Activated naive CD8-positive, alpha-beta T cell treated with anti-CD3 and anti-CD28 coated beads for 36 hours (primary cell): ENCODE data around the gene PARN. TPM values are rescaled to one million over a fixed set of nuclear protein-coding genes. Genes with fewer than 3 reads are reported as not detected.
"Not testable (repeated sequence)": the region's sequence is repeated elsewhere in the genome, so short reads cannot be mapped to it uniquely, and the experiment has no call there.

ENCODE experiments used
- DNase-seq: peaks from one replicate; pipeline ENCODE4 v3.0.0; 2021
- H3K27ac Mint-ChIP-seq: one replicate; pipeline ENCODE4 v1.8.0; 2022; ENCODE audit warnings: mild to moderate bottlenecking, moderate library complexity, mixed read lengths
- H3K27me3 Mint-ChIP-seq: one replicate; pipeline ENCODE4 v1.8.0; 2022; ENCODE audit warnings: mild to moderate bottlenecking, mixed read lengths
- H3K36me3 Mint-ChIP-seq: one replicate; pipeline ENCODE4 v1.8.0; 2021; ENCODE audit warnings: mild to moderate bottlenecking, mixed read lengths
- H3K4me1 Mint-ChIP-seq: one replicate; pipeline ENCODE4 v1.8.0; 2021; ENCODE audit warnings: mixed read lengths
- H3K4me3 Mint-ChIP-seq: one replicate; pipeline ENCODE4 v1.8.0; 2022; ENCODE audit warnings: mild to moderate bottlenecking, moderate library complexity, mixed read lengths
- H3K9me3 Mint-ChIP-seq: one replicate; pipeline ENCODE4 v1.8.0; 2022; ENCODE audit warnings: mixed read lengths
- total RNA-seq, 2 experiments: library from RNA; stranded (reverse); gene quantifications; one replicate each; pipeline ENCODE4 v1.2.3, GENCODE V29; 2021

The PARN gene
- total RNA-seq, 2 experiments from 2014 or later: 50.8 to 50.9 TPM

DNA sequence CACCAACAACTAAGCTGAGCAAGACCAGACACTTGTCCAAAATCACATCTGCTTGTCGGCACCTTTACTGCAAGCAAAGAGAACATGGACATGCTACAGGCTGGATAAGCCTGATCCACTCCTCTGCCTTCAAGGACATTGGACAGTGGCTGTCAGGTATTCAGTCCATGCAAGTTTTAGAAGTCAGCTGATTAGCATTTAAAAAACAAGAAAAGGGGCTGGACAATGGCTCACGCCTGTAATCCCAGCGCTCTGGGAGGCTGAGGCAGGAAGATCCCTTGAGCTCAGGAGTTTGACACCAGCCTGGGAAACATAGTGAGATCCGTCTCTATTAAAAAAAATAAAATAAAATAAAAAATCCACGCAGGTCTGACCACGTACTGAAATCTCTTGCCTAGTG lies 20.3 kb downstream of the PARN start:
- H3K27ac Mint-ChIP-seq: no peak overlapping the region
- H3K9me3 Mint-ChIP-seq: no peaks in the 10 kb centered on the region
- no peak for DNase-seq
- H3K27me3 Mint-ChIP-seq: no peaks in the 10 kb centered on the region
- H3K36me3 Mint-ChIP-seq: peaks cover 19% of the 10 kb centered on the region
- no peak overlapping the region for H3K4me3 Mint-ChIP-seq
- H3K4me1 Mint-ChIP-seq: no peaks in the 10 kb centered on the region

- no peaks in the 10 kb centered on the region for H3K9me3 Mint-ChIP-seq
- H3K27ac Mint-ChIP-seq: no peak overlapping the region
- H3K27me3 Mint-ChIP-seq: no peaks in the 10 kb centered on the region
- H3K4me3 Mint-ChIP-seq: no peak overlapping the region
- H3K4me1 Mint-ChIP-seq: peaks cover 1% of the 10 kb centered on the region
- H3K36me3 Mint-ChIP-seq: peaks cover 23% of the 10 kb centered on the region
- no peak for DNase-seq
Measured at GRCh38 chr16:14608604-14609003, 21.5 kb downstream of the PARN start.

DNA sequence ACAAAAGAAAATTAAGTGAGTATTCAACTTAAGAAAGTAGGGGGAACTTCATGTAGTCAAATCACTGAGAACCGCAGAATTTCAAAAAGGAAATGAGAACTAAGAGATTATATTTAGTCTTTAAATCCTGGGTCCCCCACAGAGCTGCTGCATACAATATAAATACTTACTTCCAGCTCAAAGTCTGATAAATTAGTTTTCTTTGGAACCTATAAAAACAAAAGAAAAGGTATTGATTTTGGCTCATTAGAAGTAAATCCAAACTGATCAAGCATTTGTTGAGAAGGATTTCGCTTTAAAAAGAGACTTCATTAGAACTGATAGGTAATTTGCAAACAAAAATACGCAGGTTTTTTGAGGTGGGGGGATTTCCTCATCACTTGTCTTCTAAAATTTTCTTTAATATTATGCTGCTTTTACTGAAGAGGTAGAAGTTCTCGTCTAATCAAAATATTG lies 21.9 kb downstream of the PARN start:
- DNase-seq: no peak
- no peaks in the 10 kb centered on the region for H3K27me3 Mint-ChIP-seq
- H3K27ac Mint-ChIP-seq: no peak overlapping the region
- peaks cover 24% of the 10 kb centered on the region for H3K36me3 Mint-ChIP-seq
- no peaks in the 10 kb centered on the region for H3K9me3 Mint-ChIP-seq
- peaks cover 1% of the 10 kb centered on the region for H3K4me1 Mint-ChIP-seq
- H3K4me3 Mint-ChIP-seq: no peak overlapping the region

GRCh38 chr16:14606102-14606501 lies 24.0 kb downstream of the PARN start:
- Mint-ChIP-seq H3K27me3 (no peaks in the 10 kb centered on the region), H3K4me3 (no peak overlapping the region), H3K9me3 (no peaks in the 10 kb centered on the region), H3K4me1 (peaks cover 1% of the 10 kb centered on the region), H3K27ac (no peak overlapping the region), H3K36me3 (peaks cover 30% of the 10 kb centered on the region)
- DNase-seq: no peak

DNA sequence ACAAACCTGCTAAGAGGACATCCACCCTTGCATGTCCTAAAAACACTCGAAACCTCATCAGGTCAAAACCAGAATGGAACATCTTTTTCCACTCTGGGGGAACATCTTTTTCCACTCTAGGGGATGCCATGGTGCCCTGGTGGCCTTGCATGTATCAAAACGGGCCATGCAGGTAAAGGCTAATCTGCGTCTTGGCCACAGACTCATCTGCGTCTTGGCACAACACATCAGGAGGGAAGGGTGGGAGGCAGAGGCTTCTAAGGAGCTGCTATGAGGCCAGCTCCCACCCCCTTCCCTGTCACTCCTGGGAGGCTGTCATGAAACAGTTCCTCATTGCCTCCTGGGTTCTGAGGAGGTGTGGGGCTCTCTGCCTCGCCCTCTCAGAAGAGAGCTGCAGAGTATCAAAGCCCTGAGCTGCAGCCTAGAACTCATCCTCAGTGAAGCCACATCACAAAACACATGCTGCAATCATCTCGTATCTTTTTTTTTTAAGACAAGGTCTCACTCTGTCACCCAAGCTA lies 27.6 kb downstream of the PARN start:
- Mint-ChIP-seq H3K4me3 (no peak overlapping the region), H3K27ac (no peak overlapping the region), H3K36me3 (peaks cover 35% of the 10 kb centered on the region), H3K4me1 (peaks cover 1% of the 10 kb centered on the region), H3K27me3 (no peaks in the 10 kb centered on the region), H3K9me3 (no peaks in the 10 kb centered on the region)
- DNase-seq: no peak

DNA sequence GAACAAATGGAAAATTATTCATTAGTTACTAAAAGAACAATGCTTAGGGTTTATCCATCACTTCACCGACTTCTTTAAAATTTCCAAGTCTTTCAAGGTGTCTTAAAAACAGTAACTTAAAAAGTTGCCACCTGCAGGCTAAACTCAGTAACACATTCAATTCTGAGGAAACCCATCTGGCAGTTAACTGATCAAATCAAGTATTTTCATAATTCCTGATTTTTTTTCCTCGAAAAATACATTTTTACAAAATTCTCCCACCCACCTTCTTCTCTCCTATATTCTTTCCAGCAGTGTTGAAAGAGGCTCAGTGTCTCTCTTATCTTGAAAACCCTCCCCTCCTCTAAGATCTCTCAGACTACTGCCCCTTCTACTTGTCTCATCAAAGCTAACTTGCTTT lies 29.9 kb downstream of the PARN start:
- Mint-ChIP-seq H3K27ac (no peak overlapping the region), H3K4me3 (no peak overlapping the region), H3K4me1 (peaks cover 1% of the 10 kb centered on the region), H3K27me3 (no peaks in the 10 kb centered on the region), H3K9me3 (no peaks in the 10 kb centered on the region), H3K36me3 (peaks cover 36% of the 10 kb centered on the region)
- DNase-seq: no peak

- no peak for DNase-seq
- Mint-ChIP-seq H3K27ac (peak overlapping the region; percentile 23), H3K27me3 (no peaks in the 10 kb centered on the region), H3K4me1 (no peaks in the 10 kb centered on the region), H3K4me3 (no peak overlapping the region), H3K9me3 (no peaks in the 10 kb centered on the region), H3K36me3 (peaks cover 24% of the 10 kb centered on the region)
Measured at GRCh38 chr16:14586637-14587305, 43.3 kb downstream of the PARN start.

DNA sequence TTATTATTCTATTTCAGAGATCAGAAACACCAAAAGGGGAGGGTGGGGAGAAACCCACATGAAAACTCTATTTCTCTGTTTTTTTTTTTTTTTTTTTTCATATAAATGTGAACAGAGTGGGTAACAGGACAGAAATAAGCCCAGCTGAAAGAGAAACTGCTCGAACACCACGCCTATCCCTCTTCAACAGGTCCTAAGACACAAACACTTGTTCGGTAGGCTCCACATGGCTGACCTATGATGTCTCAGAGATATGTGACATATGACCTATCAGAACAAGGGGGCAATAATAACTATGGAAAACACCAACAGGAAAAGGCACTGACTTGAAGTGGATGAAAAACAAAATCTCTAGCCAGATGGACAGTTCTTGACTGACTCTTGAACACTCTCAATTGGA lies 44.8 kb downstream of the PARN start:
- Mint-ChIP-seq H3K27ac (no peak overlapping the region), H3K4me3 (no peak overlapping the region), H3K9me3 (no peaks in the 10 kb centered on the region), H3K36me3 (peaks cover 24% of the 10 kb centered on the region), H3K27me3 (no peaks in the 10 kb centered on the region), H3K4me1 (peaks cover 1% of the 10 kb centered on the region)
- DNase-seq: no peak

DNA sequence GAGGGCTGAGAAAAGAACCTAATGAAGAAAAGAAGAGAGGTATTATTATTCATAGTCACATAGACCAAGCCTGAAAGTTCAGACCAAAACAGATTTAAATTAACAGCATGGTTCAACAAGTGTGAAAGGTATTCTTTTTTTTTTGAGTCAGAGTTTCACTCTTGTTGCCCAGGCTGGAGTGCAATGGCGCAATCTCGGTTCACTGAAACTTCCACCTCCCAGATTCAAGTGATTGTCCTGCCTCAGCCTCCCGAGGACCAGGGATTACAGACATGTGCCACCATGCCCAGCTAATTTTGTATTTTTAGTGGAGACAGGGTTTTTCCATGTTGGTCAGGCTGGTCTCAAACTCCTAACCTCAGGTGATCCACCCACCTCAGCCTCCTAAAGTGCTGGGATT lies 49.1 kb downstream of the PARN start:
- H3K36me3 Mint-ChIP-seq: peaks cover 33% of the 10 kb centered on the region
- DNase-seq, H3K27ac Mint-ChIP-seq, H3K27me3 Mint-ChIP-seq, H3K4me1 Mint-ChIP-seq, H3K4me3 Mint-ChIP-seq, H3K9me3 Mint-ChIP-seq: not testable (repeated sequence)

DNA sequence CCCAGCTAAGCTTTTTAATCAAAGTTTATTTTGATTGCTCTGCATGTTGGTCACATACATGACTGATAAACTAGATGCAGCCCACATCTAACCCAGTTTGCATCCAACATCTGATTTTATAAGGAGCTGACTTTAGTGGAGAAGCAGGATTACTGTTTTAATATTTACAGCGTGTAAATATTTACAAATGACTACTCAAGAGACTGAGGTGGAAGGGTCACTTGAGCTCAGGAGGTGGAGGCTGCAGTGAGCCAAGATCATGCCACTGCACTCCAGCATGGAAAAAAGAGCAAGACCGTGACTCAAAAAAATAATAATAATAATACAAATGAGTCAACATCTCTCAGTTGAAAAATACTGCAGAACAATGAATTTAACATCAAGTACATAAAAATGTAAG lies 50.8 kb downstream of the PARN start:
- peaks cover 46% of the 10 kb centered on the region for H3K36me3 Mint-ChIP-seq
- H3K4me3 Mint-ChIP-seq: no peak overlapping the region
- no peaks in the 10 kb centered on the region for H3K27me3 Mint-ChIP-seq

GRCh38 chr16:14576532-14576931 lies 53.5 kb downstream of the PARN start:
- no peak overlapping the region for H3K4me3 Mint-ChIP-seq
- H3K9me3 Mint-ChIP-seq: peaks cover 2% of the 10 kb centered on the region
- no peak overlapping the region for H3K27ac Mint-ChIP-seq
- no peak for DNase-seq
- H3K36me3 Mint-ChIP-seq: peaks cover 52% of the 10 kb centered on the region
- no peaks in the 10 kb centered on the region for H3K27me3 Mint-ChIP-seq
- peaks cover 1% of the 10 kb centered on the region for H3K4me1 Mint-ChIP-seq

More for the DNA sequence above, 50.8 kb downstream of the PARN start:
- DNase-seq: no peak
- Mint-ChIP-seq H3K9me3 (peaks cover 2% of the 10 kb centered on the region), H3K4me1 (peaks cover 1% of the 10 kb centered on the region), H3K27ac (no peak overlapping the region)

DNA sequence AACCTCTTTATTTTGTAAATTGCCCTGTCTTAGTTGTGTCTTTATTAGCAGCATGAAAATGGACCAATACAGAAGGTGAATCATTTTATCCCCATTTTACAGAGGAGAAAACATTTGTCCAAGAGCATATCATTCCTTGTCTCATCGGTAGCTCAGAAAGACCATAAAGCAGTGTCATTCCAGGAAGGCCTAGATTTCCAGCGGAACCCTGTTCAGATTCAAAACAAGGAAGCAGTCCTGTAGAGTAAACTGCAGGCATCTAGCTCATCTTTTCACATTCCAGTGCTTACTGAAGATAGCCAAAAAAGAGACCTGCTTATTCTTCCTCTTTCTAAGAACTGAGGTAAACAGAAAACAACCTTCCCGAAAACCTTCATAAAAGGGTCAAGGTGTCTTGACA lies 54.0 kb downstream of the PARN start:
- peaks cover 2% of the 10 kb centered on the region for H3K9me3 Mint-ChIP-seq
- peaks cover 52% of the 10 kb centered on the region for H3K36me3 Mint-ChIP-seq
- no peak overlapping the region for H3K27ac Mint-ChIP-seq
- H3K4me1 Mint-ChIP-seq: peaks cover 1% of the 10 kb centered on the region
- no peak overlapping the region for H3K4me3 Mint-ChIP-seq
- no peaks in the 10 kb centered on the region for H3K27me3 Mint-ChIP-seq
- DNase-seq: no peak

DNA sequence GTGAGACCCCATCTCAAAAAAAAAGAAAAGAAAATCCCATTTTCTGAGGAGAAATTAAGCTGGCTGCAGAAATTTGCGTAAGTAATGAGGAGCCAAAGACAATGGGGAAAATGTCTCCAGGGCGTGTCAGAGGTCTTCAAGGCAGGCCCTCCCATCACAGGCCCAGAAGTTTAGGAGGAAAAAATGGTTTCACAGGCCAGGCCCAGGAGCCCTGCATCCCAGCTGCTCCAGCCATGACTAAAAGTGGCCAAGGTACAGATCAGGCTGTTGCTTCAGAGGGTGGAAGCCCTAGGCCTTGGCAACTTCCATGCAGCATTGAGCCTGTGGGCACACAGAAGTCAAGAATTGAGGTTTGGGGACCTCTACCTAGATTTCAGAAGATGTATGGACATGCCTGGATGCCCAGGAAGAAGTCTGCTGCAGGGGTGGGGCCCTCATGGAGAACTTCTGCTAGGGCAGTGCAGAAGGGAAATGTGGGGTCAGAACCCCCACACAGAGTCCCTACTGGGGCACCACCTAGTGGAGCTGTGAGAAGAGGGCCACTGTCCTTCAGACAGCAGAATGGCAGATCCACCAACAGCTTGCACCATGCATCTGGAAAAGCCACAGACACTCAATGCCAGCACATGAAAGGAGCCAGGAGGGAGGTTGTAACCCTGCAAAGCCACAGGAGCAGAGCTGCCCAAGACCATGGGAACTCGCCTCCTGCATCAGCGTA lies 55.2 kb downstream of the PARN start:
- not testable (repeated sequence) for H3K27ac Mint-ChIP-seq, H3K4me1 Mint-ChIP-seq, H3K27me3 Mint-ChIP-seq, H3K9me3 Mint-ChIP-seq, DNase-seq, H3K4me3 Mint-ChIP-seq
- peaks cover 45% of the 10 kb centered on the region for H3K36me3 Mint-ChIP-seq

DNA sequence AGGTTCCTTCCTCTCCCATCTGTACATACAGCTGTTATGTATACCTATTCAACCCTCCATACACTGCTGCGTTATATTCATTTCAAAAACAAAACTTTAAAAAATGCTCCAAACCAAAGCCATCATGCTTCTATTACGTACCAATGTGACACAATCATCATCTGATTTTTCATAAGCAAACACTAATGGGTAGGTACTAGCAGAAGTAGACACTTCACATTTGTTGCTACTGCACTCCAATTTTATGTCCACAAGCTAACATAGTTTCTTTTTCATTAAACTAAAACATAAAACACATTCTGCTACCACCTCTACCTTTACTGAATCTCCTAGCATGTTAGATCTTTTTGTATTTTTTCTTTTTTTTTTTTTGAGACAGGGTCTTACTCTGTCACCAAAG lies 57.5 kb downstream of the PARN start:
- H3K4me1 Mint-ChIP-seq: no peaks in the 10 kb centered on the region
- H3K36me3 Mint-ChIP-seq: peaks cover 39% of the 10 kb centered on the region
- H3K4me3 Mint-ChIP-seq: no peak overlapping the region
- H3K9me3 Mint-ChIP-seq: peaks cover 2% of the 10 kb centered on the region
- no peak for DNase-seq
- H3K27me3 Mint-ChIP-seq: no peaks in the 10 kb centered on the region
- H3K27ac Mint-ChIP-seq: no peak overlapping the region

GRCh38 chr16:14569213-14569612 lies 60.8 kb downstream of the PARN start:
- no peak for DNase-seq
- peaks cover 14% of the 10 kb centered on the region for H3K36me3 Mint-ChIP-seq
- no peaks in the 10 kb centered on the region for H3K9me3 Mint-ChIP-seq
- H3K27me3 Mint-ChIP-seq: no peaks in the 10 kb centered on the region
- H3K4me1 Mint-ChIP-seq: peaks cover 12% of the 10 kb centered on the region
- H3K4me3 Mint-ChIP-seq: no peak overlapping the region
- no peak overlapping the region for H3K27ac Mint-ChIP-seq

GRCh38 chr16:14566599-14566998 lies 63.5 kb downstream of the PARN start:
- Mint-ChIP-seq H3K27ac (no peak overlapping the region), H3K4me3 (no peak overlapping the region), H3K9me3 (no peaks in the 10 kb centered on the region), H3K4me1 (peaks cover 12% of the 10 kb centered on the region), H3K36me3 (peaks cover 6% of the 10 kb centered on the region), H3K27me3 (no peaks in the 10 kb centered on the region)
- no peak for DNase-seq
